Central memory CD4-positive, alpha-beta T cell (primary cell): ENCODE measurements around the gene PAPOLG.

Experiments
- DNase-seq: peaks from one replicate; pipeline ENCODE4 v3.0.0; 2022
- total RNA-seq, 3 experiments: gene quantifications; one replicate each; lab custom pipeline; 2026; lab: John Stamatoyannopoulos, UW

Gene PAPOLG
- total RNA-seq = 44.4 to 89.9 (median 56.8) reads per million in 3 experiments

GRCh38 chr2:60756097-60757087 lies at the start of gene PAPOLG:
PAPOLG (plus strand) TSS chr2:60756268; CDS start chr2:60756479, 211 bp downstream.
- peak; percentile 91 for DNase-seq

DNA sequence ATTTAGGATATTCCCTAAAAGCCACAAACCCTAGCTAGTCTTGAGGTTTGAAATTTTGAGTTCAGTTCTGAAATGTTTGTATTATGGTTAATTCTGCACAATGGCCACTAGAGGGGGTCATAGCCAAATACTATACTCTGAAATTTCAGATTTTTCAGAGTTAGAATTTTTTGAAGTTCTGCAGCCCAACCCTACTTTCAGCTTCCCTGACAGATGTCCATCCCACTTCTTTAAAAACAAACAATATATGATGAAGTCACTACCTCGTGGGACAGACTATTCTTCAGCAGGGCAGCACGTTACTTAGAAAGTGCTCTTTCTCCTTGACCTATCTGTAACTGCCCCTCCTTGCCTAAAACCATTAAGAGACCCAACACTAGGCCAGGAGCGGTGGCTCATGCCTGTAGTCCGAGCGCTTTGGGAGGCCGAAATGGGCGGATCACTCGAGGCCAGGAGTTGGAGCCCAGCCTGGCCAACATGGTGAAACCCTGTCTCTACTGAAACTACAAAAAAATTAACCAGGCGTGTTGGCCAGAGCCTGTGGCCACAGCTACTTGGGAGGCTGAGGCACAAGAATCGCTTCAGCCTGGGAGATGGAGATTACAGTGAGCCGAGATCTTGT lies 48.2 kb upstream of the PAPOLG start:
- peak; percentile 25 for DNase-seq

DNA sequence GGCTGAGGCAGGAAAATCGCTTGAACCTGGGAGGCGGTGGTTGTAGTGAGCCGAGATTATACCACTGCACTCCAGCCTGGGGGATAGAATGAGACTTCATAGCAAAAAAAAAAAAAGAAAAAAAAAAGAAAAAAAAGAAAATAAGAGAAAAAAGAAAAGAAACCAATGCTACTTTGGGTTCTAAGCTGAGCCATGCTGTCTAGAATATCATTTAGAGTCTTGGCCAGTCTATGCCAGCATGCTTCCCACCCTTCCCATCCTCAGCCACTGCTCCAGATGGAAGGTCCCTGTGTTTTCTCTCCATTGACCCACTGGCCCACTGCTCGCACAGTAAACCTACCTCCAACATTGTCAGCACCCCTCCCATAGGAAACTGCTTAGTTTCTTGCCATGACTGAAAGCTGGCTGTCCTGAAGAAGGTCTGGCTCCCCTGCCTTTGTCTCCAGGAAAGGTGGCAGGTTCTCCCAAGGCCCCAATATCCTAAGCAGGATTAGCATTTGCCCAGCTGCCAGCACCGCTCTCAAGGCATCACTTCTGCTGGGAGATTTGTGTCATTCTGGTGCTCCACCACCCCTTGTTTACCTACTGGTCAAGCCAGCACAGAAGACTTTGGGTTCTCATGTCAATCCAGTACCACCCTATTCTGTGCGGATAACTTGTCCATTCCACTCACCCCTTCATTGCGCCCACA lies 47.3 kb upstream of the PAPOLG start:
- DNase-seq = no peak

- DNase-seq = no peak
These were observed 45.4 kb upstream of the PAPOLG start for GRCh38 chr2:60710707-60711106.

- DNase-seq = no peak
These were observed 40.5 kb upstream of the PAPOLG start for GRCh38 chr2:60715561-60715960.

DNA sequence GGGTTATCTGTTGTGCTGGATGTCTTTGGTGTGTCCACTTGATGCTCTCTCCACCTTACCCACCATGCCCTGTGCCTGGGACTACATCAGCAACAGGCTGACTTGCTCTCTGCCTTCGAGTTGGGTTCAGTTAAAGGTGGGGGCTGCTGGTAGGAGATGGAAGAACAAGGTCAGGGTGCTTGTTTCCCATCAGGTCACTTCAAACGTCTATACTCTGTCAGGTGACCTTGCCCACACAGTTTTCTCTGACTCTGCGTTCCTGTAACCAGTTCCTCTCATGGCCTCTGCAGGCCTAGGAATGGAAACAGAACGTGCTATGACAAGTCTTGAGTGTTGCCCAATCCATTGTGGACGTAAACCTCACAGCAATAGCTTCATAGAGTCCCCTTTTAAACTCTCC lies 38.4 kb upstream of the PAPOLG start:
- DNase-seq = no peak

- DNase-seq = no peak
These were observed 36.7 kb upstream of the PAPOLG start for GRCh38 chr2:60719331-60719730.

- DNase-seq = no peak
These were observed 30.6 kb upstream of the PAPOLG start for GRCh38 chr2:60725466-60725865.

DNA sequence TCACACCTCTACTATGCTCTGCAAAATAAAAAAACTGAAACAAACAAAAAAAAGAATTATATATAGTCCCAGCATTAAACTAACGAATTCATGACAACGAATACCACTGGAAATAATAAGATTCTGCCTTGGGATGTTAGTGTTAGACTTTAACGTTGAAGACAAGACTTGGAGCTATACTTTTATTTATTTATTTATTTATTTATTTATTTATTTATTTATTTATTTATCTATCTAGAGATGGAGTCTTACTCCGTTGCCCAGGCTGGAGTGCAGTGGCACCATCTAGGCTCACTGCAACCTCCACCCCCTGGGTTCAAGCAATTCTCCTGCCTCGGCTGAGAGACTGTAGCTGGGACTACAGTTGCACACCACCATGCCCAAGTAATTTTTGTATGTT lies 27.2 kb upstream of the PAPOLG start:
- DNase-seq = no peak

DNA sequence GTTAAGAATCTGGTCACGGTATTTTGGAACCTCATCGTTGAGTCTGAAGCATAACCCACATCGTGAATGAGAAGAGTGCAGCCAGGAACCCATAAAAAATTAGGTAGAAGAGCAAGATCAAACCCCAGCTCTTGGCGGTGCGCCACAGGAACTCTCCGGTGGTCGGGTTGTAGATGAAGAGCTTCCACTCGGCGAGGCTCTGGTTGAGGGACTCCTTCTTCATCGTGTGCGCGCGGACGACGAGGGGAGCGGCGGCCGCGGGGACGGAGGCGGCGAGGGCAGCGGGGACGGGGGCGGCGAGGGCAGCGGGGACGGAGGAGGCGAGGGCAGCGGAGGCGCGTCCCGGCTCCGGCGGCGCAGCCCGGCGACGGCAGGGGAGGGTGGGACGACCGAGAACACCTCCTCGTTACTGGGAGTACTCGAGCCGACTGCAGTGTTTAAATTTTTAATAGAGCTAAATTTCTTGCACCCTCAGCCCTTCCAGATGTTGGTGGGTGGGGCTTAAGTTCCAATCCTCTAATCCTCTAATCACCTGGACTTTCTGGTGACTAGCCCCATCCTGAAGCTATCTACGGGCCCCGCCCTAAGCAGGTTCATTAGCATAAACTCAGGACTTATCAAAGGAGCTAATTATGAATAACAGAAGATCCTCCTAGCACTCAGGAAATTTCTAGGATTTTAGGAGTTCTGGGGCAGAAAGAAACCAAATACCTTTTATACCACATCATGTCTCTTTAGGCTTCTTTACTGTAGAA lies 20.4 kb upstream of the PAPOLG start:
- peak; percentile 1 for DNase-seq

DNA sequence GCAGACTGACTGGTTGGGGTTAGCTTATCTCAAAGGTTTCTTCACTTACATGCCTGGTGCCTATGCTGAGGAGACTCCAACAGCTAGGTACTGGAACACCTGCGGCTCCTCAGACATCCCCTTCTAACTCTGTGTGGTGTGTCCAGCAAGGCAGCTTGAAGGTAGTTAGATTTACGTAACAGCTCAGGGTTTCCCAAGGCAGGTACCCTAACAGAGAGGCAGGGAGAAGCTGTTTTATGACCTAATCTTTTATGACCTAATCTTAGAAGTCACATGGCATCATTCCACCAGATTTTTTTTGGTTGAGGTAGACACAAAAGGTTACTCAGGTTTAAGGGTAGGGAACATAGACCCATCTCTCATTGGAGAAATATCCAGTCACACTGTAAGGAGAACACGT lies 17.4 kb upstream of the PAPOLG start:
- no peak for DNase-seq

DNA sequence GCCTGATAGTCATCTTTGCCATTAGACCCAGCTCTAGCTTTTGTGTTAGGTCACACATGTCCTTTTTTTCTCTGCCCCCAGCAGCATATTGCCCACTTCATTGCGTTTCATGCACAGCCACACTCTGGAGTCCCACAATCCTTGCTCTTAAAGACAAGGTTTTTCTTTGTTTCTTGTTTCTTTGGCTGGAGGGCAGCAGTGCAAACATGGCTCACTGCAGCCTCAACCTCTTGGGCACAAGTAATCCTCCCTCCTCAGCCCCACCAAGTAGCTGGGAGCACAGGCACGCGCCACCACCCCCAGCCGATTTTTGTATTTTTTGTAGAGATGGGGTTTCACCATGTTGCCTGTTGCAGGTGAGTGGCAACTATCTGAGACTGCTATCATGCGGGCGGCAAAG lies 16.9 kb upstream of the PAPOLG start:
- DNase-seq = no peak

- no peak for DNase-seq
These were observed 14.5 kb upstream of the PAPOLG start for GRCh38 chr2:60741576-60741975.

DNA sequence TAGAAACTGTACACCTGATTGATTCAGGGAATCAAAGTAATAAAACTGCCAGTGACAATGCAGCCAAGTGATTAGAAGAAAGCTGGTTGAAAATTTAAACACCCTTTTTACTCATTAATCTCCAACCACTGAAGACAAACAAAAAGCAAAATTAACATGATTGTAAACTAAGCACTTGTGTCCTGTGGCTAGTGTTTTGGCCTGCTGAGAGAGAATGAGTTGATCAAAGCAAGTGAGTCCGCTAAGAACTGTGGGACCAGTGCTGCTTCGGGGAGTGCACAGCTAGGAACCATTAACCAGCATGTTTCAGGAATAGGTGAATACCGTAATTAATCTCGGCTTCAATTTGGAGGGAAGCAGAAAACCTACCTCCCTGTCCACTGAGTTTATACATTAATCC lies 13.6 kb upstream of the PAPOLG start:
- no peak for DNase-seq

- no peak for DNase-seq
These were observed 10.7 kb upstream of the PAPOLG start for GRCh38 chr2:60745330-60745729.

DNA sequence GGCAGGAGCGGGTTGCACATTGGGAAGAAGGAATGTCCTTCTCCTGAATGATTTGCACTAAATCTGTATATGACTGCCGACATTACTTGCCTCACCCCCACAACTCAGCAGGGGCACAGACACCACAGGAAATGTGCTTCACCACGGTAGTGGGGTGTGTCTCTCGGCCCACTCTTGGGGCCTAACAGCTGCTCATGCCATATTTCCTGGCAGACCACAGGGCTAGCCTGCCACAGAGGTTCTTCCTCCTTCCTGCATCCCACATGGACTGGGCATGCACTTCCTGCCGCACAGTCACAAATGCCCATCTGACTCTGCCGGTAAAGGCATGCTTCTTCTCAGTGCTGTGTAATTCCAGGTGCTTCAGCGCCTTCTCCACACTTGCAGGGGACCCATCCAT lies 10.3 kb upstream of the PAPOLG start:
- no peak for DNase-seq

DNA sequence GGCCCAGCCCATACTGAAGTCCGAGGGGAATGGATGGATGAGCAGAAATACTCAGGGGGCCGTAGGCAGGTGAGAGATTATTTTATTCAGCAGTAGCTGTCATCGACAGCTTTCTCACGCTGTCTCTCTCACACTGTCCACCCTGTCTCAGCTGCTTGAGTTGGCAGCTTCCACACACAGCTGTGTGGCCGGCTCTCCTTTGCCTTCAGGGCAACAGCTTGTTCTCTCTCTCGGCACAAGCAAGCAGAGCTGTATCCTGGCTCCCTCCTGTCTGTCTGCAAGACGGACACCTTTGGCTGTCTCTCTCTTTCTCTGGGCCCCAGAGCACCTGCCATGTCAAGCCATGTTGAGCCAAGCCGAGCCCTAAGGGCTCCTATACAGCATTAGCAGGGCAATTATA lies 9.8 kb upstream of the PAPOLG start:
- DNase-seq = no peak

DNA sequence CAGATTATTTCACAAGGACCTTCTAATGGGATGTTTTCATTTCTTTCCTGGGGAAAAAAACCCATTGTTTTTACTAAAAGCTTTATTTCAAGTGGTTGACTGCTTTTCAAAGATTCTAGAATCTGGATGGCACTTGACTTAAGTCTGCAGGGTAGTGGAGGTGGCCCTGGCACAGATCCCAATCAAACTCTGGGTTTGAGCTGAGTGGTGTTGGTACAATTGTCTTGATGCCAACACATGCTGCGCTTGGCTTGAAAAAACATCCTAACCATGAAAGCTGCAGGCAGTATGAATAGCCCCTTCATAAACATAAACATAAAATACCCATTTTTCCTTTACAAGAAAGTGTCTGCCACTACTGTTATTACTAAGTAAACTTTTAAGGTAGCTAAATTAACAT lies 3.6 kb downstream of the PAPOLG start:
- DNase-seq = no peak

- DNase-seq = no peak
These were observed 8.9 kb downstream of the PAPOLG start for GRCh38 chr2:60764736-60765534.

- DNase-seq = no peak
These were observed 10.2 kb downstream of the PAPOLG start for GRCh38 chr2:60766283-60766682.

GRCh38 chr2:60771508-60771907 lies 15.4 kb downstream of the PAPOLG start:
- no peak for DNase-seq
